ENCODE results near the gene SLC16A4. TPM values are rescaled to one million over a fixed set of nuclear protein-coding genes. Genes with fewer than 3 reads are reported as not detected.
"Not testable (repeated sequence)": the region's sequence is repeated elsewhere in the genome, so short reads cannot be mapped to it uniquely, and the experiment has no call there.

Gene SLC16A4
- total RNA-seq, 2 donors from 2014 or later: 29.8 to 48.5 TPM

GRCh38 chr1:110420874-110421793 is 30.3 kb upstream of the SLC16A4 start:
- Histone ChIP-seq H3K4me1 (ENCODE audit: control insufficient read depth in 1 of 2, low read depth in 2 of 2) (peaks cover 0 to 15% of the 10 kb centered on the region in 2 donors), H3K36me3 (no peaks in the 10 kb centered on the region), H3K27ac (no peak overlapping the region), H3K4me3 (no peak overlapping the region), H3K27me3 (replicated peaks; ENCODE audit: insufficient read depth) (no peaks in the 10 kb centered on the region), H3K9me3 (no peaks in the 10 kb centered on the region)
- TF ChIP-seq, protein P1, sequence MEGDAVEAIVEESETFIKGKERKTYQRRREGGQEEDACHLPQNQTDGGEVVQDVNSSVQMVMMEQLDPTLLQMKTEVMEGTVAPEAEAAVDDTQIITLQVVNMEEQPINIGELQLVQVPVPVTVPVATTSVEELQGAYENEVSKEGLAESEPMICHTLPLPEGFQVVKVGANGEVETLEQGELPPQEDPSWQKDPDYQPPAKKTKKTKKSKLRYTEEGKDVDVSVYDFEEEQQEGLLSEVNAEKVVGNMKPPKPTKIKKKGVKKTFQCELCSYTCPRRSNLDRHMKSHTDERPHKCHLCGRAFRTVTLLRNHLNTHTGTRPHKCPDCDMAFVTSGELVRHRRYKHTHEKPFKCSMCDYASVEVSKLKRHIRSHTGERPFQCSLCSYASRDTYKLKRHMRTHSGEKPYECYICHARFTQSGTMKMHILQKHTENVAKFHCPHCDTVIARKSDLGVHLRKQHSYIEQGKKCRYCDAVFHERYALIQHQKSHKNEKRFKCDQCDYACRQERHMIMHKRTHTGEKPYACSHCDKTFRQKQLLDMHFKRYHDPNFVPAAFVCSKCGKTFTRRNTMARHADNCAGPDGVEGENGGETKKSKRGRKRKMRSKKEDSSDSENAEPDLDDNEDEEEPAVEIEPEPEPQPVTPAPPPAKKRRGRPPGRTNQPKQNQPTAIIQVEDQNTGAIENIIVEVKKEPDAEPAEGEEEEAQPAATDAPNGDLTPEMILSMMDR (IDR thresholded peaks at IDR 0.05): no peak
- DNase-seq (ENCODE audit: low spot score) (no peak), ATAC-seq (ENCODE audit: insufficient number of reproducible peaks, low FRiP score, low read depth) (no peak)

GRCh38 chr1:110420023-110420662 is 29.3 kb upstream of the SLC16A4 start:
- Histone ChIP-seq H3K9me3 (no peaks in the 10 kb centered on the region), H3K4me3 (no peak overlapping the region), H3K27ac (no peak overlapping the region), H3K27me3 (replicated peaks; ENCODE audit: insufficient read depth) (no peaks in the 10 kb centered on the region), H3K4me1 (ENCODE audit: control insufficient read depth in 1 of 2, low read depth in 2 of 2) (peaks cover 0 to 5% of the 10 kb centered on the region in 2 donors), H3K36me3 (no peaks in the 10 kb centered on the region)
- DNase-seq (ENCODE audit: low spot score) (no peak), ATAC-seq (ENCODE audit: insufficient number of reproducible peaks, low FRiP score, low read depth) (no peak)
- TF ChIP-seq, protein P1 (IDR thresholded peaks at IDR 0.05): no peak

- H3K4me3 ChIP-seq: no peak overlapping the region
- DNase-seq (ENCODE audit: low spot score) (no peak), ATAC-seq (ENCODE audit: insufficient number of reproducible peaks, low FRiP score, low read depth) (no peak)
- no peaks in the 10 kb centered on the region for H3K9me3 ChIP-seq
- TF ChIP-seq, protein P1 (IDR thresholded peaks at IDR 0.05): no peak
- H3K36me3 ChIP-seq: no peaks in the 10 kb centered on the region
- no peak overlapping the region for H3K27ac ChIP-seq
- no peaks in the 10 kb centered on the region for H3K4me1 ChIP-seq (ENCODE audit: control insufficient read depth in 1 of 2, low read depth in 2 of 2)
- H3K27me3 ChIP-seq (replicated peaks; ENCODE audit: insufficient read depth): no peaks in the 10 kb centered on the region
Observed at GRCh38 chr1:110418729-110419128, 27.9 kb upstream of the SLC16A4 start.

- H3K27ac ChIP-seq; H3K9me3 ChIP-seq; H3K36me3 ChIP-seq; H3K27me3 ChIP-seq (replicated peaks; ENCODE audit: insufficient read depth); DNase-seq (ENCODE audit: low spot score); ATAC-seq (ENCODE audit: insufficient number of reproducible peaks, low FRiP score, low read depth); H3K4me3 ChIP-seq; H3K4me1 ChIP-seq (ENCODE audit: control insufficient read depth in 1 of 2, low read depth in 2 of 2): not testable (repeated sequence)
Observed at GRCh38 chr1:110413045-110413444, 22.2 kb upstream of the SLC16A4 start.

DNA sequence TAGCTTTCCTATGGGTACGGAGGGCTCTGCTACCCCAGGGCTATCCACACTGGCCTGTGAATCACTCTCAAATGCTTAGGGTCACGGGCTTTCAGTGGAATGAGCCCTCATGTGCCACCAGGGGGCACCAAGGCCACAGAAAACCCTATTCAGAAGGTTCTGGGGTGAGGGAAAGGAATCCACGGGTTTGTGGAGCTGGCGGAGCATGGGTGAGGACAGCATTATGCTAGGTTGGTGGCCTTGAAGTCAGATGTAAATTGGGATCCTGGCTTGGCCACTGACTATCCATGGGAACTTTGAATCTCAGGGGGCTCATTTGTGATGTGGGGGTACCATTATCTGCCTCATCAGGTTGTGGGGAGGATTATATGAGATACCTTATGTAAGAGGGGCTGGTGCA is 21.8 kb upstream of the SLC16A4 start:
- Histone ChIP-seq H3K9me3 (no peaks in the 10 kb centered on the region), H3K27me3 (replicated peaks; ENCODE audit: insufficient read depth) (no peaks in the 10 kb centered on the region), H3K4me3 (no peak overlapping the region), H3K27ac (no peak overlapping the region), H3K36me3 (no peaks in the 10 kb centered on the region), H3K4me1 (ENCODE audit: control insufficient read depth in 1 of 2, low read depth in 2 of 2) (peaks cover 0 to 11% of the 10 kb centered on the region in 2 donors)
- no peak for DNase-seq (ENCODE audit: low spot score)
- TF ChIP-seq, protein P1 (IDR thresholded peaks at IDR 0.05): peak; percentile 65
- no peak for ATAC-seq (ENCODE audit: insufficient number of reproducible peaks, low FRiP score, low read depth)
